ENCODE results near the gene LRRC23.
"Not testable (repeated sequence)": the region's sequence is repeated elsewhere in the genome, so short reads cannot be mapped to it uniquely, and the experiment has no call there.

Gene LRRC23, protein sequence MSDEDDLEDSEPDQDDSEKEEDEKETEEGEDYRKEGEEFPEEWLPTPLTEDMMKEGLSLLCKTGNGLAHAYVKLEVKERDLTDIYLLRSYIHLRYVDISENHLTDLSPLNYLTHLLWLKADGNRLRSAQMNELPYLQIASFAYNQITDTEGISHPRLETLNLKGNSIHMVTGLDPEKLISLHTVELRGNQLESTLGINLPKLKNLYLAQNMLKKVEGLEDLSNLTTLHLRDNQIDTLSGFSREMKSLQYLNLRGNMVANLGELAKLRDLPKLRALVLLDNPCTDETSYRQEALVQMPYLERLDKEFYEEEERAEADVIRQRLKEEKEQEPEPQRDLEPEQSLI

DNA sequence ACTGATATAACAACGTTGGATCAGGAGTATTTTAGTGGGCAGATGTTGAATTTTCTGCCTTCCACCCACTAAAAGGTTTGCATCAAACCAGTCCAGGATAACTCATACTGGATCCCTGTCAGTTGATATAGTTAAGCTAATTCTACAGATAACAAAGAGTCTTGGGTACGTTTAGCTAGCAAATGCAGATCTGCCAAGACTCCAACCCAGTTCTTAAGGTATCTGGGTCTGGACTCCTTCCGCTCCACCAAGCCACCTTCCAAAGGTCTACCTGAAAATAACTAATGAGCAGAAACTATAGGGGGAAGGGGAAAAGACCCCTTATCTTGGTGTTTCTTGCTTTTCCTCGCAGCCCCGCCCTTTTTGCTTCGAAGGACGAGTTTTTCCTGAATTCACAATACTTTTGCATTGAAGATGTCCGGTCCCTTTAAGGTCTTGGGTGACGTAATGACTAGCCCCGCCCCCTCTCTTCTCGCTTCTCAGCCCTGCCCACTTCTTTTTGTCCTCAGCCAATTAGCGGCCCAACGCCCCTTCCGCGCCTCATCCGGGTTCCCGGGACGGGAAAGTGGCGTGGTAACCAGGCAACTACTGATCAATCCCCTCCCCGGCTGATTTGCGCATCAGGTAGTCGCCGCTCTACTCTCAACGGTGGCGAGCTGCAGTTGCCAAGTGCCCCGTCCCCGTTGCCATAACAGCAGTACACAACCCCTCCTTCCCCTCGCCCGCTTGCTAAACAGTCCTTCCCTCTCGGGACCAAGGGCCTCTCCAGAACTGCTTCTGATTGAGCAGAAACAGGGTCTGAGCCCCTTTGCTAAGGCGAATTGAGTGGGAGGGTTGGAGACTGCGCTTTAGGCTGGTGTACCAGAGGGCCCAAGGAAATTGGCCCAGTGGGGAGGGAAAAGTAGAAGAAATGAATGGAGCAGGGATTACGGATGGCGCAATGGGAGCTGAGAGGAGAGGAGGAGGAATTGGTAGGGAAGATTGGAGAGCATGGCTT lies at the start of gene LRRC23:
Gene LRRC23 (plus strand): TSS at position 543 of the 997 bp plus-strand sequence. CDS start 812 bp downstream, outside the sequence.
- DNase-seq (ENCODE audit: low spot score) = peak; percentile 96

- DNase-seq (ENCODE audit: low spot score) = no peak
These were observed 49.3 kb upstream of the LRRC23 start for GRCh38 chr12:6855322-6855721.

DNA sequence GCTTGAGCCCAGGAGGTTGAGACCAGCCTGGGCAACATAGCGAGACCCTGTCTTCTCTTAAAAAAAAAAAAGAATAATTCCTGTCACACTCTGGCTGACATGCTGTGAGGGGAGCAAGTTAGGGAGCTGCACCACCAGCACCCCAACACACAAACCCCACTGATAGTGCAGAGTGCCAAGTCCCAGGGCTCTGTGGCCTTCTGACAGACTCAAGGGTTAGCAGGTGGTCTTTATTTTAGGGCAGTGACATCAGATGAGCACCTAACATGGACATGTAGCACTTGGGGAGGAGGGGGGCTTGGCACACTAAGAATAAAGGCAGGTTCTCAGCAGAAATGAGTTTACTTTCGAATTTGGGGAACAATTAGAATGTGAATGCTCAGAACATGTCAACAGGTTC lies 45.8 kb upstream of the LRRC23 start:
- DNase-seq (ENCODE audit: low spot score) = no peak

GRCh38 chr12:6860116-6860515 lies 44.5 kb upstream of the LRRC23 start:
- DNase-seq (ENCODE audit: low spot score) = no peak

GRCh38 chr12:6860942-6861341 lies 43.7 kb upstream of the LRRC23 start:
- no peak for DNase-seq (ENCODE audit: low spot score)

- DNase-seq (ENCODE audit: low spot score) = no peak
These were observed 43.2 kb upstream of the LRRC23 start for GRCh38 chr12:6861391-6861790.

DNA sequence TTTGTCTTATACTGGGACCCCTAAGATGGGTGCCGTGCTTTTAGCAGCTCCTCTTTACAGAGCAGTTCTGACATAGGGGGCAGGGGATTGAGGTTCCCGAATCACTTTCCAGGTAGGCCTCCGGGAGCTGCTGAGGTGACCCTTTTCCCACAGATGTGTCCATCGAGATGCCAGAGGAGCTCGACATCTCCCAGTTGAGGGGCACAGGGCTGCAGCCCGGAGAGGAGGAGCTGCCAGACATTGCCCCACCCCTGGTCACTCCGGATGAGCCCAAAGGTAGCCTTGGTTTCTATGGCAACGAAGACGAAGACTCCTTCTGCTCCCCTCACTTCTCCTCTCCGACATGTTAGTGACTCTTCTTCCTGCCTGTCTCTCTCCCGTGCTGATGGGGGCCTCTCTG lies 41.6 kb upstream of the LRRC23 start:
- no peak for DNase-seq (ENCODE audit: low spot score)

DNA sequence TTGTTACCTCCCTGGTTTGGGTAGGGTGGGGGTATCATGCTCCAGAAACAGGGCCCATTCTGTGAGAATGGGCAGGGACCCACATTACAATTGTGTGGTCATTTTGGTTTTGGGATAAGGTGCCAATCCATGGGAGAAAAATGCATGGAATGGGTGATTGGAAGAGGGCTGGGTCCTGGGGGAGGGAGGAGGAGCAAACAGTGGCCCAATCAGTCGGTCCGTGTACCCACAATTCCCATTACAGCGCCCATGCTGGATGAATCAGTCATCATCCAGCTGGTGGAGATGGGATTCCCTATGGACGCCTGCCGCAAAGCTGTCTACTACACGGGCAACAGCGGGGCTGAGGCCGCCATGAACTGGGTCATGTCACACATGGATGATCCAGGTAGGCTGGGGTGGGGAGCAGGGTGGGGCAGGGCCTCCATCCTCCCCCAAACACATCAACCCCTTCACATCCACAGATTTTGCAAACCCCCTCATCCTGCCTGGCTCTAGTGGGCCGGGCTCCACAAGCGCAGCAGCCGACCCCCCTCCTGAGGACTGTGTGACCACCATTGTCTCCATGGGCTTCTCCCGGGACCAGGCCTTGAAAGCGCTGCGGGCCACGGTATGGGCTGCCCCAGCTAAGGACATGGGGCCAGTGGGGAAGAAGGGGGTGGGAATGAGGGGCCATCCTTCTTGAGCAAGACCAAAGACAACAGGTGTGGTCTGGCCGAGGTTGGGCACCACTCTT lies 40.9 kb upstream of the LRRC23 start:
- DNase-seq (ENCODE audit: low spot score) = no peak

DNA sequence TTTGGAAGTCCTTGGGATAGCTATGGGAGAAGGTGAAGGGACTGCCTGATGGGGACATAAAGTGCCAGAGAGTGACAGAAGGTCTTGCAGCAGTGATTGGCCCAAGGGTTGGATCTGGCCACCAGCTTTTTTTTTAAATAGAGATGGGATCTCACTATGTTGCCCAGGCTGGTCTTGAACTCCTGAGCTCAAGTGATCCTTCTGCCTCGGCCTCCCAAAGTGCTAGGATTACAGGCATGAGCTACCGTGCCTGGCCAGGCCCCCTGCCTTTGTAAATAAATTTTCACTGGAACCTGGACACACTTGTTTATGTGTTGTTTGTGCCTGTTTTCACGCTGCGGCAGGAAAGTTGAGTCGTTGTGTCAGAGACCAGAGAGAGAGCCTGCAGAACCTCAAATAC lies 39.3 kb upstream of the LRRC23 start:
- DNase-seq (ENCODE audit: low spot score) = not testable (repeated sequence)

GRCh38 chr12:6866163-6866919 lies 38.3 kb upstream of the LRRC23 start:
- no peak for DNase-seq (ENCODE audit: low spot score)

DNA sequence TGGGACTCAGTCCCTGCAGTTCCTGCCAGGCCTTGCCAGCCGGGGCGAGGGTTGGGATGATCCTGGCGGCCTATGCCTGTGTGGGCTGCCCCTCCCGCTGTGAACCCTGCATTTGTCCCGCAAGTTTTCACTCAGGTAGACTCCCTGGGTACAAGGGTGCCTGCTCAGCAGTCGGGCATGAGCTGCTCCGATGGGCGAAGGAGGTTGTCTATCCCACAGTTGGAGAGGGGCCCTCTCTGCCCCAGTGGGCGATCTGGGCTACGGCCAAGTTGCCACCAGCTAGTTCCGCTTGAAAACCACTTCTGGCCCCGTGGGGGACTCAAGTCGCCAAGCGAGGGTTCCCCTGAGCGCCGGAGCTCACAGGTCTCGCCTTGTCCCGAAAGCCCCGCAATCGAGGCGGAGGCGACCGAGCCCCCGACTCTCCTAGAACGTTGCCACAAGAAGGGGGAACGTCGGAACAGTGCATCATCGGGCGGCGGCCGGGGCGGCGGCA lies 37.7 kb upstream of the LRRC23 start:
- no peak for DNase-seq (ENCODE audit: low spot score)

- peak; percentile 83 for DNase-seq (ENCODE audit: low spot score)
These were observed 37.0 kb upstream of the LRRC23 start, which contains the start of gene TPI1 for GRCh38 chr12:6867413-6868210. TSS of gene TPI1 (plus strand) at chr12:6867531. CDS start at chr12:6867567, 36 bp downstream.

DNA sequence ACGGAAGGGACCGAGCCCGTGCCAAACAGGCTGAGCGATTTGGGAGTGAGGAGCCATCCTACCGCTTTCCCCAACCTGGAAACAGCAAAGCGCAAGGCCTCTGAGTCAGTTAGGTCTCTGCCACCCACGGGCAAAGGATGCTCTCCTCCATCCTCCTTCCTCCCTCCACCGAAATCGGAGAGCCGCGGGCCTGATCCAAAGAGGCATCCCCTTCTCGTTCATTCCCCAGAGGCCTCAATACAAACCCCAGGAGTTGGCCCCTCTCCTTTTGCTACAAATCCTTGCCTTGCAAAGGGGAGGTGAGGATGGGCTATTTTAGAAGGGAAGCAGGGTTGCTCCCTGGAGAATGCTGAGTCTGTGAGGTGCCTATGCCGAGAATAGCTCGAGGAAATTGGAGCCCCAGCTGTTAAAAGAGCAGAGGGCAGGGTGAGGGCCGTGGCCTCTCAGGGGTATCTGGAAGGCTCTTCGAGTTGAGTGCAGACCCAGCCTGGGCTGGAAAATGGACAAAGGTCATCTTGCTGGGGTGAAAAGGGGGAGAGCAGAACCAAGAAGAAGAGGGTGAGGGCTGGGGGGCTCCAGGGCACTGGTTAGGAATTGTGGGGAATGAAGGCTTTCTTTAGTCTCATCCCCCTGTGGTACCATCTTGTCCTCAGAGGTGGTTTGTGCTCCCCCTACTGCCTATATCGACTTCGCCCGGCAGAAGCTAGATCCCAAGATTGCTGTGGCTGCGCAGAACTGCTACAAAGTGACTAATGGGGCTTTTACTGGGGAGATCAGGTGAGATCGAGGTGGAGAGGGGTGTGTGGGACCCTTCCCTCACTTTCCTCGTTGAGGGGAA lies 36.2 kb upstream of the LRRC23 start:
- no peak for DNase-seq (ENCODE audit: low spot score)

DNA sequence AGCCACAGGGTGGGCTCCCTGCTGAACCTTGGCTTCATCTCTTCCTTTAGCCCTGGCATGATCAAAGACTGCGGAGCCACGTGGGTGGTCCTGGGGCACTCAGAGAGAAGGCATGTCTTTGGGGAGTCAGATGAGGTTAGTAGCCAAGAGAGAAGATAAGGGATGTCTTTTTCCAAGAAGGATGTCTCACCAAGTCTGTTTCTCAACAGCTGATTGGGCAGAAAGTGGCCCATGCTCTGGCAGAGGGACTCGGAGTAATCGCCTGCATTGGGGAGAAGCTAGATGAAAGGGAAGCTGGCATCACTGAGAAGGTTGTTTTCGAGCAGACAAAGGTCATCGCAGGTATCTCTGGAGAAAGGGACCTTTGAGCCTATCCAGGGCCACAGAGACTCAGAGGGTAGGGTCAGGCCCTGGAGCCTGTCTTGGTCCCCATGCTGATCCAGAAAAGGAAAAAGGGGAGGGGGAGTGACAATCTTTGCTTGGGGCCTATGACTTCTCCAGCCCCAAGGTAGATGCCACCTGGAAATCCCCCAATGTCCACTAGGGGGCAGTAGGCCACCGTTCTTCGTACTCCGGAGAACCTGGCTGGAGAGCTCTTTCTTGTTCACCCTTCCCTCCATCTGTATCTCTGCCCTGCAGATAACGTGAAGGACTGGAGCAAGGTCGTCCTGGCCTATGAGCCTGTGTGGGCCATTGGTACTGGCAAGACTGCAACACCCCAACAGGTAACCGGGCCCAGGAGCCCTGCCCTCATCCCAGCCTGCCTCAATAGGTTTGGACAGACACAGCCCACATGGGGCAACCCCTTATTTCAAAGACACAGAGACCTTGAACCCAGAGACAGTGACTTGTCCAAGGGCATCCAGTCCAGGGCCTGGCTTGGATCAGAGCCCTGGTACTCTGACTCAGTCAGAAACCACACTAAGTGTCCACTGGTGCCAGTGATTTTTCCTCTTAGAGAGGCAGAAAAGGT lies 35.3 kb upstream of the LRRC23 start:
- peak; percentile 84 for DNase-seq (ENCODE audit: low spot score)

DNA sequence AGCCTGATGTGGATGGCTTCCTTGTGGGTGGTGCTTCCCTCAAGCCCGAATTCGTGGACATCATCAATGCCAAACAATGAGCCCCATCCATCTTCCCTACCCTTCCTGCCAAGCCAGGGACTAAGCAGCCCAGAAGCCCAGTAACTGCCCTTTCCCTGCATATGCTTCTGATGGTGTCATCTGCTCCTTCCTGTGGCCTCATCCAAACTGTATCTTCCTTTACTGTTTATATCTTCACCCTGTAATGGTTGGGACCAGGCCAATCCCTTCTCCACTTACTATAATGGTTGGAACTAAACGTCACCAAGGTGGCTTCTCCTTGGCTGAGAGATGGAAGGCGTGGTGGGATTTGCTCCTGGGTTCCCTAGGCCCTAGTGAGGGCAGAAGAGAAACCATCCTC lies 34.3 kb upstream of the LRRC23 start:
- not testable (repeated sequence) for DNase-seq (ENCODE audit: low spot score)

DNA sequence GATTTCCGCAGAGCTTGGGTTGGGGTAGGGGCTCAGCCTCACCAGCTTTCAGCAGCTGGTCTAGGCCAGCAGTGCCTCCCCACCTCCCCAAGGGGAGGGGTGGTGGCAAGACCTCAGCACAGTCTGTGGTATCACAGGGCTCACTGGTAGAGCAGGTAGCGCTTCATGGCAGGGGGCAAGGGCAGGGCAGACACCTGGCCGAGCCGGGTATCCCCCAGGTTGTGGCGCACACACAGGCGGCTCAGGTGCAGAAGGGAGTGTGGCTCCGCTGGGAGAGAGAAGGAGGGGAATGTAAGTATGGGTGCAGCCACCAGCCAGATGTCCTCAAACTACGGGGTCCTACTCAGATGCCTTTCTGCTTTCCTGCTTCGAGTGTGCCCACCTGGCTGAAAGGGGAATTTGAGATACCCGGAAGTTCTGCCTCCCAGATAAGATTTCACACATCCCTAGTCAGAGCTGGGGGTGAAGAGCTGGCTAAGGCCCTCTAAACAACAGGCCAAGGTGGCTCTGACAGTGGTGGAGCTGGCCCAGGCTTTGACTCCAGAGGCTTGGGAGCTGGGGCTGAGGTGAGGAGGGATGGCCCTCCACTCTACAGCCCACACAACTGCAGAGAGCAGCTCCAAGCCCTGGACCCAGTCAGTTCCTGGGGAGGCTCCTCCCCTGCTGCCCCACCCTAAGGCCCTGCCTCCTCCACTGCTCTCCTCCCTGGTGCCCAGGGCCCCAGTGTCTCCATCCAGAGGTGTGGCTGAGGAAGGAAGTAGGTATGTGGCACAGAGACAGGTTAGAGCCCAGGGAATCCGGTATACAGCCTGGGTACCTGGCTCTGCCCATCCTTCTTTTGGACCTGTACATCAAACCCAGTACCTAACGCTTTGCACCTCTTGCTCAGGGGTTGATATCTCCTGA lies 33.3 kb upstream of the LRRC23 start:
- no peak for DNase-seq (ENCODE audit: low spot score)

Data from CD4-positive, alpha-beta T cell treated with Interleukin-6 at 100 ng/mL for 8 hours (primary cell).